ENCODE measurements around the gene KIAA1549. TPM values are rescaled to one million over a fixed set of nuclear protein-coding genes. Genes with fewer than 3 reads are reported as not detected.

KIAA1549 gene
- total and polyA plus RNA-seq, 4 donors, result 0.13 to 0.89 (median 0.42) TPM

- no peak for TF ChIP-seq JUND (IDR thresholded peaks at IDR 0.05)
- no peak for TF ChIP-seq EGR1 (IDR thresholded peaks at IDR 0.05; ENCODE audit: low read depth in 2 of 2)
- TF ChIP-seq HNF4A (conservative IDR thresholded peaks at IDR 0.05), result no peak
- no peak for TF ChIP-seq YY1 (IDR thresholded peaks at IDR 0.05)
- no peak for TF ChIP-seq FOXA2 (IDR thresholded peaks at IDR 0.05)
- TF ChIP-seq SP1 (IDR thresholded peaks at IDR 0.05), result no peak
Measured at GRCh38 chr7:138952791-138953190, 28.4 kb downstream of the KIAA1549 start (continued).

DNA sequence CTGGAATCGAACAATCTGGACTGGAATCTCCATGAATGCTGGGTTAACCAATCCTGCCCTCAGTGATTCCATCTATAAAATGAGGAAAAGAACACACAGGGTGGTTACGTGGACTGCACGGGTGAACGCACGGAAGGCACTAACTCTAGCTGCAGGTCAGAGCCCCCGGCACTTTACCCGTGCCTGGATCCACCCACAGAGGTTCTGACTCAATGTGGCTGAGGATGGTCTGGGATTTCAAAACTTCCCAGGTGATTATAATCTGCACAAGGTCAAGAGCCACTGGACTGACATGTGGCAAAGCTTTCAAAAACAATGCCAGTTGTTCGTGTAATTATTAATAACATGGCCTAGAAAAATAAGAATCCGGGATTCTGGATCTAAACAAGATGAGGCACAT, 29.2 kb downstream of the KIAA1549 start:
- TF ChIP-seq EGR1 (IDR thresholded peaks at IDR 0.05; ENCODE audit: low read depth in 2 of 2), result no peak
- TF ChIP-seq YY1 (IDR thresholded peaks at IDR 0.05), result no peak
- TF ChIP-seq JUND (IDR thresholded peaks at IDR 0.05), result no peak
- no peak for TF ChIP-seq ATF3 (IDR thresholded peaks at IDR 0.05)
- no peak for TF ChIP-seq NR2F2 (IDR thresholded peaks at IDR 0.05)
- TF ChIP-seq HNF4A (conservative IDR thresholded peaks at IDR 0.05), result no peak
- TF ChIP-seq, protein P1, sequence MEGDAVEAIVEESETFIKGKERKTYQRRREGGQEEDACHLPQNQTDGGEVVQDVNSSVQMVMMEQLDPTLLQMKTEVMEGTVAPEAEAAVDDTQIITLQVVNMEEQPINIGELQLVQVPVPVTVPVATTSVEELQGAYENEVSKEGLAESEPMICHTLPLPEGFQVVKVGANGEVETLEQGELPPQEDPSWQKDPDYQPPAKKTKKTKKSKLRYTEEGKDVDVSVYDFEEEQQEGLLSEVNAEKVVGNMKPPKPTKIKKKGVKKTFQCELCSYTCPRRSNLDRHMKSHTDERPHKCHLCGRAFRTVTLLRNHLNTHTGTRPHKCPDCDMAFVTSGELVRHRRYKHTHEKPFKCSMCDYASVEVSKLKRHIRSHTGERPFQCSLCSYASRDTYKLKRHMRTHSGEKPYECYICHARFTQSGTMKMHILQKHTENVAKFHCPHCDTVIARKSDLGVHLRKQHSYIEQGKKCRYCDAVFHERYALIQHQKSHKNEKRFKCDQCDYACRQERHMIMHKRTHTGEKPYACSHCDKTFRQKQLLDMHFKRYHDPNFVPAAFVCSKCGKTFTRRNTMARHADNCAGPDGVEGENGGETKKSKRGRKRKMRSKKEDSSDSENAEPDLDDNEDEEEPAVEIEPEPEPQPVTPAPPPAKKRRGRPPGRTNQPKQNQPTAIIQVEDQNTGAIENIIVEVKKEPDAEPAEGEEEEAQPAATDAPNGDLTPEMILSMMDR (IDR thresholded peaks at IDR 0.05; ENCODE audit: low read depth, low read length, missing input control), result no peak
- no peak for TF ChIP-seq RXRA (IDR thresholded peaks at IDR 0.05)
- TF ChIP-seq TAF1 (conservative IDR thresholded peaks at IDR 0.05), result no peak
- no peak for TF ChIP-seq SP1 (IDR thresholded peaks at IDR 0.05)
- TF ChIP-seq REST (IDR thresholded peaks at IDR 0.05), result no peak
- TF ChIP-seq FOXA2 (IDR thresholded peaks at IDR 0.05), result no peak
- TF ChIP-seq FOXA1 (IDR thresholded peaks at IDR 0.05), result no peak
- TF ChIP-seq, protein P2, sequence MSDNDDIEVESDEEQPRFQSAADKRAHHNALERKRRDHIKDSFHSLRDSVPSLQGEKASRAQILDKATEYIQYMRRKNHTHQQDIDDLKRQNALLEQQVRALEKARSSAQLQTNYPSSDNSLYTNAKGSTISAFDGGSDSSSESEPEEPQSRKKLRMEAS (IDR thresholded peaks at IDR 0.05), result no peak
- no peak for TF ChIP-seq RAD21 (IDR thresholded peaks at IDR 0.05)
- TF ChIP-seq, protein P3, sequence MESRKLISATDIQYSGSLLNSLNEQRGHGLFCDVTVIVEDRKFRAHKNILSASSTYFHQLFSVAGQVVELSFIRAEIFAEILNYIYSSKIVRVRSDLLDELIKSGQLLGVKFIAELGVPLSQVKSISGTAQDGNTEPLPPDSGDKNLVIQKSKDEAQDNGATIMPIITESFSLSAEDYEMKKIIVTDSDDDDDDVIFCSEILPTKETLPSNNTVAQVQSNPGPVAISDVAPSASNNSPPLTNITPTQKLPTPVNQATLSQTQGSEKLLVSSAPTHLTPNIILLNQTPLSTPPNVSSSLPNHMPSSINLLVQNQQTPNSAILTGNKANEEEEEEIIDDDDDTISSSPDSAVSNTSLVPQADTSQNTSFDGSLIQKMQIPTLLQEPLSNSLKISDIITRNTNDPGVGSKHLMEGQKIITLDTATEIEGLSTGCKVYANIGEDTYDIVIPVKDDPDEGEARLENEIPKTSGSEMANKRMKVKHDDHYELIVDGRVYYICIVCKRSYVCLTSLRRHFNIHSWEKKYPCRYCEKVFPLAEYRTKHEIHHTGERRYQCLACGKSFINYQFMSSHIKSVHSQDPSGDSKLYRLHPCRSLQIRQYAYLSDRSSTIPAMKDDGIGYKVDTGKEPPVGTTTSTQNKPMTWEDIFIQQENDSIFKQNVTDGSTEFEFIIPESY (IDR thresholded peaks at IDR 0.05), result no peak
- no peak for TF ChIP-seq GABPA (IDR thresholded peaks at IDR 0.05 in 1 of 2, conservative IDR thresholded peaks at IDR 0.05 in 1 of 2)
- TF ChIP-seq HNF4G (IDR thresholded peaks at IDR 0.05), result no peak
- WGBS, result 69% methylated on average over 9 of the region's 9 CpGs

More for the DNA sequence above, 29.2 kb downstream of the KIAA1549 start:
- H3K9ac ChIP-seq (ENCODE audit: low read depth in 1 of 2, low read length in 2 of 2), result no peak overlapping the region
- H3K4me1 ChIP-seq (ENCODE audit: control insufficient read depth in 4 of 4, insufficient read depth in 4 of 4, low read length in 3 of 4), result no peaks in the 10 kb centered on the region
- H3K9me3 ChIP-seq (ENCODE audit: control insufficient read depth in 4 of 4, low read length in 3 of 4), result no peaks in the 10 kb centered on the region
- no peak overlapping the region for H3K27ac ChIP-seq (ENCODE audit: low read depth in 1 of 2, low read length in 2 of 2)
- H3K4me3 ChIP-seq (ENCODE audit: low read depth in 1 of 3, low read length in 3 of 3), result no peak overlapping the region
- H3K27me3 ChIP-seq (ENCODE audit: control insufficient read depth in 4 of 4, insufficient read depth in 4 of 4, low read length in 3 of 4), result no peaks in the 10 kb centered on the region
- no peak for DNase-seq (ENCODE audit: low spot score)
- H3K36me3 ChIP-seq (ENCODE audit: control insufficient read depth in 4 of 4, insufficient read depth in 3 of 4, low read depth in 1 of 4, low read length in 3 of 4), result no peaks in the 10 kb centered on the region
